T-helper 2 cell treated with Interferon-gamma antibody and Interleukin-4, amounts not matched to agents 5 μg/mL and 100 μg/mL, for 36 hours (primary cell): Measurements from ENCODE around the gene PCMTD2.

Experiments used
- DNase-seq: peaks from one replicate; pipeline ENCODE4 v3.0.0; 2021; ENCODE audit warnings: low spot score
- H3K27ac Mint-ChIP-seq: one replicate; pipeline ENCODE4 v1.8.0; 2021; ENCODE audit warnings: mild to moderate bottlenecking, mixed read lengths
- H3K27me3 Mint-ChIP-seq: one replicate; pipeline ENCODE4 v1.8.0; 2021; ENCODE audit warnings: low read depth, mixed read lengths
- H3K36me3 Mint-ChIP-seq: one replicate; pipeline ENCODE4 v1.8.0; 2021; ENCODE audit warnings: low read depth, mixed read lengths
- H3K4me1 Mint-ChIP-seq: one replicate; pipeline ENCODE4 v1.8.0; 2021; ENCODE audit warnings: low read depth, mixed read lengths
- H3K4me3 Mint-ChIP-seq: one replicate; pipeline ENCODE4 v1.8.0; 2022; ENCODE audit warnings: mild to moderate bottlenecking, moderate library complexity, mixed read lengths
- H3K9me3 Mint-ChIP-seq: one replicate; pipeline ENCODE4 v1.8.0; 2021; ENCODE audit warnings: mixed read lengths

The PCMTD2 gene

GRCh38 chr20:64240243-64241015, 15.1 kb upstream of the PCMTD2 start:
- Mint-ChIP-seq H3K27me3 (peaks cover 5% of the 10 kb centered on the region), H3K4me1 (no peaks in the 10 kb centered on the region), H3K4me3 (no peak overlapping the region), H3K27ac (no peak overlapping the region), H3K36me3 (no peaks in the 10 kb centered on the region), H3K9me3 (no peaks in the 10 kb centered on the region)
- no peak for DNase-seq

- Mint-ChIP-seq H3K4me1 (no peaks in the 10 kb centered on the region), H3K9me3 (no peaks in the 10 kb centered on the region), H3K27me3 (peaks cover 5% of the 10 kb centered on the region), H3K27ac (no peak overlapping the region), H3K4me3 (no peak overlapping the region), H3K36me3 (no peaks in the 10 kb centered on the region)
- no peak for DNase-seq
These were observed 14.5 kb upstream of the PCMTD2 start for GRCh38 chr20:64241061-64241460.

- Mint-ChIP-seq H3K36me3 (no peaks in the 10 kb centered on the region), H3K4me1 (no peaks in the 10 kb centered on the region), H3K4me3 (no peak overlapping the region), H3K27ac (no peak overlapping the region), H3K27me3 (peaks cover 8% of the 10 kb centered on the region), H3K9me3 (no peaks in the 10 kb centered on the region)
- DNase-seq, result no peak
These were observed 13.3 kb upstream of the PCMTD2 start for GRCh38 chr20:64242003-64242796.

- H3K4me3 Mint-ChIP-seq, result no peak overlapping the region
- H3K9me3 Mint-ChIP-seq, result no peaks in the 10 kb centered on the region
- H3K27ac Mint-ChIP-seq, result no peak overlapping the region
- H3K27me3 Mint-ChIP-seq, result peaks cover 11% of the 10 kb centered on the region
- H3K4me1 Mint-ChIP-seq, result no peaks in the 10 kb centered on the region
- H3K36me3 Mint-ChIP-seq, result no peaks in the 10 kb centered on the region
- DNase-seq, result no peak
These were observed 12.6 kb upstream of the PCMTD2 start for GRCh38 chr20:64242797-64243475.

GRCh38 chr20:64244281-64244805, 11.2 kb upstream of the PCMTD2 start:
- H3K36me3 Mint-ChIP-seq, result no peaks in the 10 kb centered on the region
- no peaks in the 10 kb centered on the region for H3K4me1 Mint-ChIP-seq
- no peak overlapping the region for H3K4me3 Mint-ChIP-seq
- H3K27ac Mint-ChIP-seq, result no peak overlapping the region
- H3K9me3 Mint-ChIP-seq, result no peaks in the 10 kb centered on the region
- DNase-seq, result no peak
- H3K27me3 Mint-ChIP-seq, result peaks cover 13% of the 10 kb centered on the region

GRCh38 chr20:64244870-64245603, 10.5 kb upstream of the PCMTD2 start:
- no peak for DNase-seq
- Mint-ChIP-seq H3K4me1 (no peaks in the 10 kb centered on the region), H3K36me3 (no peaks in the 10 kb centered on the region), H3K27me3 (peaks cover 19% of the 10 kb centered on the region), H3K27ac (no peak overlapping the region), H3K9me3 (no peaks in the 10 kb centered on the region), H3K4me3 (no peak overlapping the region)

- no peak overlapping the region for H3K4me3 Mint-ChIP-seq
- no peaks in the 10 kb centered on the region for H3K9me3 Mint-ChIP-seq
- H3K4me1 Mint-ChIP-seq, result no peaks in the 10 kb centered on the region
- no peak overlapping the region for H3K27ac Mint-ChIP-seq
- no peak for DNase-seq
- no peaks in the 10 kb centered on the region for H3K36me3 Mint-ChIP-seq
- peaks cover 27% of the 10 kb centered on the region for H3K27me3 Mint-ChIP-seq
These were observed 9.6 kb upstream of the PCMTD2 start for GRCh38 chr20:64245746-64246595.

- peaks cover 30% of the 10 kb centered on the region for H3K27me3 Mint-ChIP-seq
- DNase-seq, result no peak
- no peak overlapping the region for H3K4me3 Mint-ChIP-seq
- H3K27ac Mint-ChIP-seq, result no peak overlapping the region
- H3K36me3 Mint-ChIP-seq, result no peaks in the 10 kb centered on the region
- H3K9me3 Mint-ChIP-seq, result no peaks in the 10 kb centered on the region
- H3K4me1 Mint-ChIP-seq, result no peaks in the 10 kb centered on the region
These were observed 8.8 kb upstream of the PCMTD2 start for GRCh38 chr20:64246616-64247306.

GRCh38 chr20:64247307-64247618, 8.3 kb upstream of the PCMTD2 start:
- Mint-ChIP-seq H3K4me3 (no peak overlapping the region), H3K27me3 (peaks cover 31% of the 10 kb centered on the region), H3K4me1 (no peaks in the 10 kb centered on the region), H3K36me3 (no peaks in the 10 kb centered on the region), H3K9me3 (no peaks in the 10 kb centered on the region), H3K27ac (no peak overlapping the region)
- no peak for DNase-seq

GRCh38 chr20:64247970-64248841, 7.3 kb upstream of the PCMTD2 start:
- Mint-ChIP-seq H3K4me3 (no peak overlapping the region), H3K4me1 (no peaks in the 10 kb centered on the region), H3K36me3 (no peaks in the 10 kb centered on the region), H3K27ac (no peak overlapping the region), H3K9me3 (no peaks in the 10 kb centered on the region), H3K27me3 (peaks cover 33% of the 10 kb centered on the region)
- no peak for DNase-seq

GRCh38 chr20:64250027-64250426, 5.5 kb upstream of the PCMTD2 start:
- H3K36me3 Mint-ChIP-seq, result no peaks in the 10 kb centered on the region
- H3K4me1 Mint-ChIP-seq, result peaks cover 5% of the 10 kb centered on the region
- H3K27me3 Mint-ChIP-seq, result peaks cover 28% of the 10 kb centered on the region
- no peak for DNase-seq
- H3K9me3 Mint-ChIP-seq, result no peaks in the 10 kb centered on the region
- H3K4me3 Mint-ChIP-seq, result no peak overlapping the region
- H3K27ac Mint-ChIP-seq, result no peak overlapping the region

GRCh38 chr20:64253000-64253383, 2.6 kb upstream of the PCMTD2 start:
- H3K9me3 Mint-ChIP-seq, result no peaks in the 10 kb centered on the region
- no peak for DNase-seq
- H3K36me3 Mint-ChIP-seq, result no peaks in the 10 kb centered on the region
- H3K4me3 Mint-ChIP-seq, result no peak overlapping the region
- H3K27ac Mint-ChIP-seq, result no peak overlapping the region
- H3K4me1 Mint-ChIP-seq, result peaks cover 21% of the 10 kb centered on the region
- peaks cover 23% of the 10 kb centered on the region for H3K27me3 Mint-ChIP-seq
